K562 (cell line): ENCODE data around the gene ANXA3. TPM values are rescaled to one million over a fixed set of nuclear protein-coding genes. Genes with fewer than 3 reads are reported as not detected.

Experiments used
- ATF1 ChIP-seq, 2 experiments: fragments of 450-650 bp in 1 of 2; IDR thresholded peaks; 2 replicates each; pipeline ENCODE4 v1.6.1; 2016; ENCODE audit warnings: missing compliant biosample characterization in 1 of 2, missing genetic modification characterization in 1 of 2
- DIDO1 ChIP-seq: fragments of 450-650 bp; IDR thresholded peaks from 2 replicates; pipeline ENCODE4 v1.6.1; 2016; ENCODE audit warnings: low read depth, missing biosample characterization, missing genetic modification characterization
- E2F8 ChIP-seq: fragments of 450-650 bp; IDR thresholded peaks from 2 replicates; pipeline ENCODE4 v1.7.1; 2018; ENCODE audit warnings: mild to moderate bottlenecking, low read depth; ENCODE audit not compliant: partially characterized antibody
- HDGF ChIP-seq: fragments of 450-650 bp; IDR thresholded peaks from 2 replicates; pipeline ENCODE4 v1.6.1; 2016
- HIVEP1 ChIP-seq: fragments of 250-450 bp; sonication (Bioruptor Pico); IDR thresholded peaks from 2 replicates; pipeline ENCODE4 v1.4.0; 2020; ENCODE audit warnings: mild to moderate bottlenecking
- IRF2 ChIP-seq: sonication (generic); formaldehyde crosslinking; IDR thresholded peaks from 2 replicates; pipeline ENCODE4 v1.8.1; 2022; ENCODE audit warnings: mild to moderate bottlenecking, missing genetic modification reagents
- KAT2B ChIP-seq: IDR thresholded peaks from one replicate; pipeline ENCODE4 v1.6.1; 2012; ENCODE audit warnings: low read depth, mild to moderate bottlenecking, control low read depth, inconsistent platforms, low read length, moderate library complexity
- POLR2G ChIP-seq: fragments of 200-400 bp; formaldehyde crosslinking; IDR thresholded peaks from 2 replicates; pipeline ENCODE4 v1.6.1; 2017; ENCODE audit warnings: low read depth, mild to moderate bottlenecking, antibody characterized with exemption, low read length, moderate library complexity
- SLC30A9 ChIP-seq: fragments of 250-450 bp; sonication (Bioruptor Pico); IDR thresholded peaks from 2 replicates; pipeline ENCODE4 v1.8.0; 2022; ENCODE audit warnings: mild to moderate bottlenecking, moderate library complexity
- SMARCB1 ChIP-seq: IDR thresholded peaks from 2 replicates; pipeline ENCODE4 v1.6.1; 2011; ENCODE audit warnings: improper control_type of control experiment, low read depth; ENCODE audit not compliant: insufficient read length
- XRCC3 ChIP-seq: fragments of 450-650 bp; IDR thresholded peaks from 2 replicates; pipeline ENCODE4 v1.6.1; 2017; ENCODE audit warnings: mild to moderate bottlenecking, moderate library complexity
- YY1 ChIP-seq, 3 experiments: IDR thresholded peaks; 2 replicates each; pipeline ENCODE4 v1.6.1; 2011; ENCODE audit warnings: low read length in 2 of 3, mild to moderate bottlenecking in 2 of 3, moderate library complexity in 2 of 3, borderline replicate concordance in 1 of 3, control low read depth in 1 of 3, low read depth in 1 of 3; ENCODE audit not compliant: insufficient read depth in 3 of 3, insufficient replicate concordance in 2 of 3, control insufficient read depth in 1 of 3, insufficient read length in 1 of 3; ENCODE audit errors: extremely low read depth in 1 of 3
- ZBTB7A ChIP-seq: IDR thresholded peaks from 2 replicates; pipeline ENCODE4 v1.6.1; 2011; ENCODE audit warnings: low read depth, mild to moderate bottlenecking, low read length, moderate library complexity, borderline replicate concordance; ENCODE audit not compliant: control insufficient read depth
- ZNF12 ChIP-seq: sonication (generic); formaldehyde crosslinking; IDR thresholded peaks from 2 replicates; pipeline ENCODE4 v1.4.0; 2020; ENCODE audit warnings: mild to moderate bottlenecking, missing genetic modification reagents
- ZNF239 ChIP-seq: fragments of 250-450 bp; sonication (Bioruptor Pico); IDR thresholded peaks from 2 replicates; pipeline ENCODE4 v1.4.0; 2020; ENCODE audit warnings: mild to moderate bottlenecking
- ZNF583 ChIP-seq: fragments of 250-450 bp; sonication (Bioruptor Pico); IDR thresholded peaks from 2 replicates; pipeline ENCODE4 v1.4.0; 2020
- polyA plus RNA-seq, 8 experiments: library from polyadenylated mRNA; depleted of rRNA in 4 of 8; stranded (reverse) in 5 of 8; unstranded in 3 of 8; fragments of >200 nt; fragmentation: Nextera tagmentation in 2 of 8; fragmentation: Illumina TruSeq in 1 of 8; extraction: Ambion mirVana in 2 of 8; extraction: Trizol in 1 of 8; gene quantifications; 2 replicates each; pipeline versions ENCODE4 v1.2.1 to v1.2.3, GENCODE V29; 2011 to 2014; ENCODE audit warnings: inconsistent platforms in 1 of 8, missing spikeins in 1 of 8
- total RNA-seq, 7 experiments: library from RNA; depleted of rRNA in 6 of 7; stranded (reverse); fragments of >200 nt in 6 of 7; fragmentation: Illumina TruSeq in 2 of 7; extraction: Trizol in 2 of 7; gene quantifications; 2 replicates each; pipeline versions ENCODE4 v1.2.1 to v1.2.3, GENCODE V29; 2011 to 2021; ENCODE audit warnings: low replicate concordance in 1 of 7
- TF ChIP-seq, protein P1 (sequence below): fragments of 450-650 bp; IDR thresholded peaks from 2 replicates; pipeline ENCODE4 v1.6.1; 2017; ENCODE audit warnings: antibody characterized with exemption
- TF ChIP-seq, protein P2 (sequence below): fragments of 450-650 bp; IDR thresholded peaks from 2 replicates; pipeline ENCODE4 v1.6.1; 2016; ENCODE audit warnings: mild to moderate bottlenecking

ANXA3 gene
- total and polyA plus RNA-seq, 9 of the 15 experiments (the other 6 are each of a cell fraction or from before 2014, with no cell fraction given) = 6.3 to 15.5 (median 9.8) TPM

GRCh38 chr4:78650106-78651024 is 98.8 kb downstream of the ANXA3 start (continued):
- TF ChIP-seq ATF1 (CRISPR knock-in tag; IDR thresholded peaks at IDR 0.05) (no peak), ATF1 (tag; IDR thresholded peaks at IDR 0.05) (0 out of 2 replicates have a peak, but pooled peaks have one; percentile 20), SMARCB1 (no peak), HIVEP1 (CRISPR knock-in tag) (no peak), POLR2G (no peak), ZBTB7A (no peak), IRF2 (CRISPR knock-in tag) (no peak), YY1 (IDR thresholded peaks at IDR 0.05; ENCODE audit: borderline replicate concordance in 1 of 3, control insufficient read depth in 1 of 3, extremely low read depth in 1 of 3, insufficient read depth in 3 of 3, insufficient read length in 1 of 3, insufficient replicate concordance in 2 of 3, low read depth in 1 of 3, low read length in 2 of 3) (no peak), KAT2B (no peak), XRCC3 (no peak), ZNF239 (no peak), ZNF583 (no peak), HDGF (no peak), SLC30A9 (no peak), ZNF12 (CRISPR knock-in tag) (no peak), E2F8 (no peak), DIDO1 (tag) (no peak)
- TF ChIP-seq, protein P1, sequence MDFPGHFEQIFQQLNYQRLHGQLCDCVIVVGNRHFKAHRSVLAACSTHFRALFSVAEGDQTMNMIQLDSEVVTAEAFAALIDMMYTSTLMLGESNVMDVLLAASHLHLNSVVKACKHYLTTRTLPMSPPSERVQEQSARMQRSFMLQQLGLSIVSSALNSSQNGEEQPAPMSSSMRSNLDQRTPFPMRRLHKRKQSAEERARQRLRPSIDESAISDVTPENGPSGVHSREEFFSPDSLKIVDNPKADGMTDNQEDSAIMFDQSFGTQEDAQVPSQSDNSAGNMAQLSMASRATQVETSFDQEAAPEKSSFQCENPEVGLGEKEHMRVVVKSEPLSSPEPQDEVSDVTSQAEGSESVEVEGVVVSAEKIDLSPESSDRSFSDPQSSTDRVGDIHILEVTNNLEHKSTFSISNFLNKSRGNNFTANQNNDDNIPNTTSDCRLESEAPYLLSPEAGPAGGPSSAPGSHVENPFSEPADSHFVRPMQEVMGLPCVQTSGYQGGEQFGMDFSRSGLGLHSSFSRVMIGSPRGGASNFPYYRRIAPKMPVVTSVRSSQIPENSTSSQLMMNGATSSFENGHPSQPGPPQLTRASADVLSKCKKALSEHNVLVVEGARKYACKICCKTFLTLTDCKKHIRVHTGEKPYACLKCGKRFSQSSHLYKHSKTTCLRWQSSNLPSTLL = 0 out of 2 replicates have a peak, but pooled peaks have one; percentile 36
- TF ChIP-seq, protein P2, sequence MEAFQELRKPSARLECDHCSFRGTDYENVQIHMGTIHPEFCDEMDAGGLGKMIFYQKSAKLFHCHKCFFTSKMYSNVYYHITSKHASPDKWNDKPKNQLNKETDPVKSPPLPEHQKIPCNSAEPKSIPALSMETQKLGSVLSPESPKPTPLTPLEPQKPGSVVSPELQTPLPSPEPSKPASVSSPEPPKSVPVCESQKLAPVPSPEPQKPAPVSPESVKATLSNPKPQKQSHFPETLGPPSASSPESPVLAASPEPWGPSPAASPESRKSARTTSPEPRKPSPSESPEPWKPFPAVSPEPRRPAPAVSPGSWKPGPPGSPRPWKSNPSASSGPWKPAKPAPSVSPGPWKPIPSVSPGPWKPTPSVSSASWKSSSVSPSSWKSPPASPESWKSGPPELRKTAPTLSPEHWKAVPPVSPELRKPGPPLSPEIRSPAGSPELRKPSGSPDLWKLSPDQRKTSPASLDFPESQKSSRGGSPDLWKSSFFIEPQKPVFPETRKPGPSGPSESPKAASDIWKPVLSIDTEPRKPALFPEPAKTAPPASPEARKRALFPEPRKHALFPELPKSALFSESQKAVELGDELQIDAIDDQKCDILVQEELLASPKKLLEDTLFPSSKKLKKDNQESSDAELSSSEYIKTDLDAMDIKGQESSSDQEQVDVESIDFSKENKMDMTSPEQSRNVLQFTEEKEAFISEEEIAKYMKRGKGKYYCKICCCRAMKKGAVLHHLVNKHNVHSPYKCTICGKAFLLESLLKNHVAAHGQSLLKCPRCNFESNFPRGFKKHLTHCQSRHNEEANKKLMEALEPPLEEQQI = peak; percentile 66
